Naive thymus-derived CD8-positive, alpha-beta T cell (primary cell): Measurements from ENCODE around the gene MAP3K21. TPM values are rescaled to one million over a fixed set of nuclear protein-coding genes. Genes with fewer than 3 reads are reported as not detected.
A peak's percentile ranks its signal among the peaks of the same experiment; 100 is the strongest.

ENCODE experiments used
- ATAC-seq, 2 donors: fragments of 150-1000 bp; cut with Tn5 transposase in 1 of 2; sonication (Bioruptor Pico), chemical (Tn5 transposase) in 1 of 2; 1 replicate in 1 of 2; 2 replicates in 1 of 2; pipeline ENCODE4 v1.10.0; 2021; ENCODE audit warnings: mild to moderate bottlenecking in 2 of 2, moderate library complexity in 2 of 2
- POLR2A ChIA-PET: fragments of 350-600 bp; sonication (Branson Sonifier 250); formaldehyde crosslinking; loops from one replicate; lab custom pipeline; 2021; ENCODE audit warnings: antibody characterized with exemption; lab: Charles Lee
- DNase-seq, 10 donors: peaks; one replicate each; pipeline versions ENCODE4 v3.0.0 to v3.0.0-alpha.2; 2020 to 2022
- H3K27ac Mint-ChIP-seq, 10 donors: one replicate each; pipeline ENCODE4 v1.8.0; 2020 to 2022; ENCODE audit warnings: mild to moderate bottlenecking in 10 of 10, mixed read lengths in 10 of 10, moderate library complexity in 4 of 10, inconsistent platforms in 1 of 10
- H3K27me3 Mint-ChIP-seq, 5 donors: one replicate each; pipeline ENCODE4 v1.8.0; 2021 to 2022; ENCODE audit warnings: mixed read lengths in 5 of 5
- H3K36me3 Mint-ChIP-seq, 3 donors: one replicate each; pipeline ENCODE4 v1.8.0; 2020 to 2022; ENCODE audit warnings: mixed read lengths in 3 of 3, mild to moderate bottlenecking in 2 of 3, inconsistent platforms in 1 of 3
- H3K4me1 Mint-ChIP-seq, 4 donors: one replicate each; pipeline ENCODE4 v1.8.0; 2021 to 2022; ENCODE audit warnings: mixed read lengths in 4 of 4
- H3K4me3 Mint-ChIP-seq, 10 donors: one replicate each; pipeline ENCODE4 v1.8.0; 2020 to 2022; ENCODE audit warnings: mild to moderate bottlenecking in 10 of 10, mixed read lengths in 10 of 10, moderate library complexity in 6 of 10, inconsistent platforms in 1 of 10
- H3K9me3 Mint-ChIP-seq, 9 donors: one replicate each; pipeline ENCODE4 v1.8.0; 2020 to 2022; ENCODE audit warnings: mixed read lengths in 9 of 9, mild to moderate bottlenecking in 3 of 9, inconsistent platforms in 1 of 9, moderate library complexity in 1 of 9
- polyA plus RNA-seq, 3 donors: library from polyadenylated mRNA; unstranded; fragments of 300-500 nt; fragmentation: Illumina TruSeq; gene quantifications; one replicate each; pipeline ENCODE4 v1.2.3, GENCODE V29; 2021
- total RNA-seq, 8 experiments: library from RNA in 2 of 8; stranded (reverse) in 2 of 8; gene quantifications; one replicate each; pipeline ENCODE4 v1.2.3 and lab custom pipeline; 2021 to 2026

Gene MAP3K21
- total and polyA plus RNA-seq, 5 experiments from 2014 or later: 0.06 to 1.4 (median 0.27) TPM

DNA sequence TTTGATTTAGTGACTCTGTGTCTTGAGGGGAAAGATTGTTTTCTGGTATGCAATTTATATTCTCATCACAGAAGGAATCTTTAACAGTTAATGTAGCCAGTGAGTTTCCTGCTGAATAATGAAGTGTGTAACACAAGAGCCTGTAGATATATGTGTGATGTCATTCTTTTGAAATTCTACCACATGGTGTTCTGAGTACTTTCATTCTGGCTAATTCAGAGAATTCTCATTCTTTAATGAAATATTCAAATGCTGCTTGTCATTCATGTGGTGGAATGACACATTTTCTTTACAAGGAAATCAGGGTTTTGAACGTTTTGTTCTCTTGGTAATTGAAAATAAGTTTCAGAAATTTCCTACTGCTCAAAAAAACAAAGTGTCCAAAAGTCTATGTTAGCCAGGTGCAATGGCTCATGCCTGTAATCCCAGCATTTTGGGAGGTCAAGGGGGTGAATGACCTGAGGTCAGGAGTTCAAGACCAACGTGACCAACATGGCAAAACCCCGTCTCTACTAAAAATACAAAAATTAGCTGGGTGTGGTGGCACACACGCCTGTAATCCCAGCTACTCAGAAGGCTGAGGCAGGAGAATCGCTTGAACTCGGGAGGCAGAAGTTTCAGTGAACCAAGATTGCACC lies 79.6 kb downstream of the MAP3K21 start:
- ATAC-seq (no peak), DNase-seq (no peak)
- H3K27me3 Mint-ChIP-seq: peaks cover 5 to 28% (median 15%) of the 10 kb centered on the region in 5 donors
- POLR2A ChIA-PET: no interaction called here
- no peaks in the 10 kb centered on the region for H3K4me1 Mint-ChIP-seq
- H3K4me3 Mint-ChIP-seq: no peak overlapping the region
- no peak overlapping the region for H3K27ac Mint-ChIP-seq
- peaks cover 0 to 23% (median 0%) of the 10 kb centered on the region in 3 donors for H3K36me3 Mint-ChIP-seq
- H3K9me3 Mint-ChIP-seq: peaks cover 0 to 28% (median 10%) of the 10 kb centered on the region in 9 donors

DNA sequence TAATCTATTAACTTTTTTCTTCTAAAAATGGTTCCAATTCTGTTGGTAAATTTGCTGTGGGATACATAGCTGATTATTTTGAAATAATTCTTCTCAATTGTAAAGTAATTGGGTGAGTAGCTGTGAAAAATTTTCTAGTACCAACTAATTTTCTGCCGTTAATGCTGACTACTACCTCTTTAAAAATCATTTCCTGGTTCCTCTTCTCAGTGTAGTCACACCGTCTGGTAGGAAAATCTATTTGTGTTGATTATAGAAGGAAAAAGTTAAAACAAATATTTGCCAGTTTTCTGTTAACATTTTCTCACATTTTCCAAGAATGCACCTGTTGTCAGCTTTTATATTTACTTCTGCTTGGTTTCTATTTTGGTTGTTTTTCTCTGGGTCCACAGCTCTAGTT lies 82.0 kb downstream of the MAP3K21 start:
- POLR2A ChIA-PET: no interaction called here
- peaks cover 0 to 20% (median 0%) of the 10 kb centered on the region in 3 donors for H3K36me3 Mint-ChIP-seq
- no peak overlapping the region for H3K4me3 Mint-ChIP-seq
- DNase-seq: no peak
- peaks cover 4 to 12% (median 8%) of the 10 kb centered on the region in 5 donors for H3K27me3 Mint-ChIP-seq
- no peaks in the 10 kb centered on the region for H3K4me1 Mint-ChIP-seq
- no peak for ATAC-seq
- no peak overlapping the region for H3K27ac Mint-ChIP-seq
- H3K9me3 Mint-ChIP-seq: peaks cover 0 to 23% (median 10%) of the 10 kb centered on the region in 9 donors

DNA sequence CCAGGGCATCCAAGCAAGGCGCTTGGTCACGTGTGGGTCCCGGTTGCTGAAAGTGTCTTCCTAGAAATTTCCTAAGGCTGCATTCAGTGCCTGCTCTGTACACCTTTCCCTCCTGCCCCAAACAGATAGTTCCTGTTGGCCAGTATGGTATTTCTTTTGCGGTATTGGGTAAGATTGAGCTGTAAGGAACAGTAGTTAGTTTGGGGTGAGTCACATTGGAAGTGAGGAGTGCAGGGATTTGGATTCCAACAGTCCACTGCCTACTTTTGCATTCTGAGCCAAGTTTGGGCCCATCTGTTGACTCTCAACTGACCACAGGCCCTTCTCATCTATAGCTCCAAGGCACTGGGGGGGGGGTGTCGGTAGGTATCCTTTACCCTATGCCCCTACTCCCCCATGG lies 83.4 kb downstream of the MAP3K21 start:
- Mint-ChIP-seq H3K36me3 (peaks cover 0 to 20% (median 0%) of the 10 kb centered on the region in 3 donors), H3K9me3 (peaks cover 0 to 27% (median 10%) of the 10 kb centered on the region in 9 donors), H3K27me3 (peaks cover 4 to 14% (median 8%) of the 10 kb centered on the region in 5 donors), H3K4me1 (no peaks in the 10 kb centered on the region), H3K27ac (no peak overlapping the region), H3K4me3 (no peak overlapping the region)
- DNase-seq (no peak), ATAC-seq (no peak)
- POLR2A ChIA-PET: no interaction called here

DNA sequence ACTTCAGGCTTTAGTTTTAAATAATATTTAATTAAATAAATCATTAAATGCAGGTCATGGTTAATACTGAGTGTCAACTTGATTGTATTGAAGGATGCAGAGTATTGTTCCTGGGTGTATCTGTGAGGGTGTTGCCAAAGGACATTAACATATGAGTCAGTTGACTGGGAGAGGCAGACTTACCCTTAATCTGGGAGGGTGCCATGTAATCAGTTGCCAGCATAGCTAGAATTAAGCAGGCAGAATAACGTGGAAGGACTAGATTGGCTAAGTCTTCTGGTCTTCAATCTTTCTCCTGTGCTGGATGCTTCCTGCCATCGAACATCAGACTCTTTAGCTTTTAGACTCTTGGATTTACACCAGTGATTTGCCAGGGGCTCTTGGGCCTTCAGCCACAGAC lies 85.3 kb downstream of the MAP3K21 start:
- H3K27ac Mint-ChIP-seq: no peak overlapping the region
- H3K36me3 Mint-ChIP-seq: peaks cover 0 to 9% (median 0%) of the 10 kb centered on the region in 3 donors
- no peak overlapping the region for H3K4me3 Mint-ChIP-seq
- POLR2A ChIA-PET: no interaction called here
- peaks cover 4 to 14% (median 8%) of the 10 kb centered on the region in 5 donors for H3K27me3 Mint-ChIP-seq
- no peaks in the 10 kb centered on the region for H3K4me1 Mint-ChIP-seq
- peaks cover 0 to 18% (median 5%) of the 10 kb centered on the region in 9 donors for H3K9me3 Mint-ChIP-seq
- ATAC-seq: no peak
- no peak for DNase-seq

DNA sequence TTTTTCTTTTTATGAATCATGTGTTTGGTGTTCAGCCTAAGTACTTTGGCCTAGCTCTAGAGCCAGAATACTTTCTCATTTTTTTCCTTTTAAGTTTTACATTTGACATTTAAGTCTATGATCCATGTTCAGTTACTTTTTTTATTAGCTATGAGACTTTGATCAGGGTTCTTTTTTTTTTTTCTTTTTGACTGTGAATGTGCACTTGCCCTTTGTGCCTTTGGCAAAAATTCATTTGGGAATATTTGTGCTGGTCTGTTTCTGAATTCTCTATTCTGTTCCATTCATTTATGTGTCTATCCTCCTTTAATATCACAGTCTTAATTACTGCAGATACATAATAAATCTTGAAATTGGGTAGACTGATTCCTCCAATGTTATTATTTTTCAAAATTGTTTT lies 93.8 kb downstream of the MAP3K21 start:
- Mint-ChIP-seq H3K36me3 (no peaks in the 10 kb centered on the region), H3K9me3 (peaks cover 0 to 3% (median 0%) of the 10 kb centered on the region in 9 donors), H3K4me1 (no peaks in the 10 kb centered on the region), H3K27me3 (peaks cover 1 to 23% (median 16%) of the 10 kb centered on the region in 5 donors), H3K4me3 (no peak overlapping the region), H3K27ac (no peak overlapping the region)
- POLR2A ChIA-PET: no interaction called here
- no peak for DNase-seq
- no peak for ATAC-seq

DNA sequence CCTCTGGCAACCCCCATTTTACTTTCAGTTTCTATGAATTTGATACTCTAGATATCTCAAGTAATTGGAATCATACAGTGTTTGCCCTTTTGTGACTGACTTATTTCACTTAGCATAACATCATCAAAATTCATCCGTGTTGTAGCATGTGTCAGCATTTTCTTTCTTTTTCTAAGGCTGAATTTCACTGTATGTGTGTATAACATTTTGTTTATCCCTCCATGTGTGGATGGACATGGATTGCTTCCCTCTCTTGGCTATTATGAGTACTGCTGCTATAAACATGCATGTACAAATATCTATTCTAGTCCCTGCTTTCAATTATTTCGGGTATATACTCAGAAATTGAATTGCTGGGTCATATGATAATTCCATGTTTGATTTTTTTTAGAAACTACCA lies 97.3 kb downstream of the MAP3K21 start:
- DNase-seq (no peak), ATAC-seq (no peak)
- H3K4me3 Mint-ChIP-seq: no peak overlapping the region
- peaks cover 0 to 3% (median 0%) of the 10 kb centered on the region in 9 donors for H3K9me3 Mint-ChIP-seq
- H3K36me3 Mint-ChIP-seq: no peaks in the 10 kb centered on the region
- peak overlapping the region in 1 of 10 donors; percentile 48 for H3K27ac Mint-ChIP-seq
- H3K27me3 Mint-ChIP-seq: peaks cover 12 to 46% (median 24%) of the 10 kb centered on the region in 5 donors
- H3K4me1 Mint-ChIP-seq: no peaks in the 10 kb centered on the region
- POLR2A ChIA-PET: no interaction called here

DNA sequence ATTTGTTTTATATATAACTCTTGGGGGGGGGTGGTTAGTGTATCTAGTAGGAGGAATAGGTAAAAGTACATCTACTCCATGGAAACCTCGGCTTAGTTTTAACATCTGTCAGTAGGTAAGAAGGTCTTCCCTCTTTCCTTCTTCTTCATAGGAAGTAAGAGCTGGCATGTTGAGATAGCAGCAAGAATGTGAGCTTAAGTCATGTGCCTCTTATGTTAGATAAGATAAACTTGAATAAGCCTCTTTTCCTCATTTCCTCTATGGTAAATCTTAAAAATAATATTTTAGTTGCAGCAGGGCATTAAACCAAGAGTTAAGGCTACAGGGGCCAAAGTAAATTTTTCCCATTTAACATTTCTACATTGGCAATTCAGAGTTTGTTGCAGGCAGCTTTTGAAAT lies 100.4 kb downstream of the MAP3K21 start:
- POLR2A ChIA-PET: no interaction called here

DNA sequence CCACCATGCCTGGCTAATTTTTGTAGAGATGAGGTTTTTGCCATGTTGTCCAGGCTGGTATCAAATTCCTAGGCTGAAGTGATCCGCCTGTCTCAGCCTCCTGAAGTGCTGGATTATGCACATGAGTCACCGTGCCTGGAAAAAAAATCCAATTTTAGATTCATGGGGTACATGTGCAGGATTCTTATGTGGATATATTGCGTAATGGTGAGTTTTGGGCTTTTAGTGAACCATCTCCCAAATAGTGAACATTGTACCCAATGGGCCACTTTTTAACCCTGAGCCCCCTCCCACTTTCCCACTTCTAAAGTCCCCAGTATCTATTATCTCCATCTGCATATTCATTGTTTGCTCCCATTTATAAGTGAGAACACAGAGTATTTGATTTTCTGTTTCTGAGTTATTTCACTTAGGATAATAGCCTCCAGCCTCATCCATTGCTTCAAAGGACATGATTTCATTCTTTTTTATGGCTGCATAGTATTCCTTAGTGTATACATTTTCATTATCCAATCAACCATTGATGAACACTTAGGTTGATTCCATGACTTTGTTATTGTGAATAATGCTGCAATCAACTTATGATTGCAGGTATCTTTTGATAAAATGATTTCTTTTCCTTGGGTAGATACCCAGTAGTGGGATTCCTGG lies 104.4 kb downstream of the MAP3K21 start:
- H3K4me1 Mint-ChIP-seq: peaks cover 0 to 2% (median 0%) of the 10 kb centered on the region in 4 donors
- no peak overlapping the region for H3K27ac Mint-ChIP-seq
- ATAC-seq (no peak), DNase-seq (no peak)
- POLR2A ChIA-PET: no interaction called here
- no peak overlapping the region for H3K4me3 Mint-ChIP-seq
- no peaks in the 10 kb centered on the region for H3K36me3 Mint-ChIP-seq
- H3K27me3 Mint-ChIP-seq: peaks cover 12 to 78% (median 34%) of the 10 kb centered on the region in 5 donors
- H3K9me3 Mint-ChIP-seq: peaks cover 0 to 11% (median 0%) of the 10 kb centered on the region in 9 donors

More for the DNA sequence above, 100.4 kb downstream of the MAP3K21 start:
- Mint-ChIP-seq H3K4me3 (no peak overlapping the region), H3K36me3 (no peaks in the 10 kb centered on the region), H3K9me3 (peaks cover 0 to 11% (median 0%) of the 10 kb centered on the region in 9 donors), H3K4me1 (no peaks in the 10 kb centered on the region), H3K27me3 (peaks cover 17 to 65% (median 33%) of the 10 kb centered on the region in 5 donors), H3K27ac (no peak overlapping the region)
- ATAC-seq (no peak), DNase-seq (no peak)

DNA sequence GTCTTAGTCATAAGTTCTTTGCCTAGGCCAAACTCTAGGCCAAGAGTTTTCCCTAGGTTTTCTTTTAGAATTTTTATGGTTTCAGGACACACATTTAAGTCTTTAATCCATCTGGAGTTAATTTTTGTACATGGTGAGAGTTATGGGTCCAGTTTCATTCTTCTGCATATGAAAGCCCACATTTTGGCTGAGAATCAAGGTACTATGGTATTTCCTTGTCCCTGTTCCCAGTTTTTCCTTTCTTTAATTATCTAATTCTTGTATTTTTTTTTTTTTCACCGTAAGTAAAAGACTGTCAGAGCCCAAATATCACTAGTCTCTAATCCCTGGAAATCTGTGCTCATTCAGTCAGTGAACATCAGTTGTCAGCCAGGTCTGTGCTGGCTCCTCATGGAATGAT lies 105.4 kb downstream of the MAP3K21 start:
- POLR2A ChIA-PET: no interaction called here
- no peaks in the 10 kb centered on the region for H3K36me3 Mint-ChIP-seq
- DNase-seq: no peak
- peaks cover 0 to 11% (median 0%) of the 10 kb centered on the region in 9 donors for H3K9me3 Mint-ChIP-seq
- H3K4me1 Mint-ChIP-seq: peaks cover 0 to 2% (median 0%) of the 10 kb centered on the region in 4 donors
- peaks cover 12 to 71% (median 29%) of the 10 kb centered on the region in 5 donors for H3K27me3 Mint-ChIP-seq
- ATAC-seq: no peak
- no peak overlapping the region for H3K4me3 Mint-ChIP-seq
- H3K27ac Mint-ChIP-seq: no peak overlapping the region

DNA sequence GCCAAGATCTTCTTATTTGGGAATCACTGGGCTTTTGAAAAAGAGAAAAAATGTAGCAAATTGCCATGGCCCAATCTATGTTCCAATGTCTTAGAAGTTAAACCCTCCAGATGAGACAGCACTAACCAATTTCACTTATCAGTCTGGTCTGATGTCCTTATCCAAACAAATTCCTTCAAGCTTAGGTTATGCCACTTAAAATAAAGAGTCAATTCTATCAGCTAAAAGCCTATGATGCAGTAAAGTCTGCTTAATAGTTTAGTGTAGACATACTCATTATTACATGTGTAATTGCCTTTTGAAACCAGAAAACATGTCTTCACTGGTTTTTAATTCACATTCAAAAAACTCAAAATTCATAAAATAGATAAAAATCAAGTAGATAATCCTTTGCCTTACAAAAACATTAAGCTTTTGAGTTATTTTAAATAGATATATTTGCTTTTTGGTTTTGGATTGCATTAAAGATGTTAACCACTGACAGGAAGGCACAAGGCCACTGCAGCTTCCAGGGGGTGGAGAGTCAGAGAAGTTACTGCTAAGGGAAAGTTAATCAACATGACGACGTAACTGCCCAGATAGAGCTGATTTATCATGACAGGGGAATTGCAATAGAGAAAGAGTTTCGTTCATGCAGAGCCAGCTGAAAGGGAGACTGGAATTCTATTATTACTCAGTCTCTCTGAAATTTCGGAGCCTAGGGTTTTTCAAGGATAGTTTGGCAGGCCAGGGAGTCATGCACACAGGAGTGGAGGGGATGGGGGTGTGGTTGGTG lies 106.1 kb downstream of the MAP3K21 start:
- ATAC-seq (no peak), DNase-seq (no peak)
- Mint-ChIP-seq H3K36me3 (no peaks in the 10 kb centered on the region), H3K9me3 (peaks cover 0 to 11% (median 0%) of the 10 kb centered on the region in 9 donors), H3K4me1 (peaks cover 0 to 2% (median 0%) of the 10 kb centered on the region in 4 donors), H3K27ac (no peak overlapping the region), H3K4me3 (no peak overlapping the region), H3K27me3 (peaks cover 12 to 73% (median 26%) of the 10 kb centered on the region in 5 donors)
- POLR2A ChIA-PET: no interaction called here
